GM19463 (cell line): ENCODE results near the gene HINFP.
A peak's percentile ranks its signal among the peaks of the same experiment; 100 is the strongest.
"Not testable (repeated sequence)": the region's sequence is repeated elsewhere in the genome, so short reads cannot be mapped to it uniquely, and the experiment has no call there.

Experiments used
- ATAC-seq: cut with Tn5 transposase; IDR thresholded peaks from one replicate; pipeline ENCODE4 v1.9.1; 2021; ENCODE audit warnings: mild to moderate bottlenecking, moderate library complexity; ENCODE audit not compliant: unreplicated experiment

Gene HINFP

DNA sequence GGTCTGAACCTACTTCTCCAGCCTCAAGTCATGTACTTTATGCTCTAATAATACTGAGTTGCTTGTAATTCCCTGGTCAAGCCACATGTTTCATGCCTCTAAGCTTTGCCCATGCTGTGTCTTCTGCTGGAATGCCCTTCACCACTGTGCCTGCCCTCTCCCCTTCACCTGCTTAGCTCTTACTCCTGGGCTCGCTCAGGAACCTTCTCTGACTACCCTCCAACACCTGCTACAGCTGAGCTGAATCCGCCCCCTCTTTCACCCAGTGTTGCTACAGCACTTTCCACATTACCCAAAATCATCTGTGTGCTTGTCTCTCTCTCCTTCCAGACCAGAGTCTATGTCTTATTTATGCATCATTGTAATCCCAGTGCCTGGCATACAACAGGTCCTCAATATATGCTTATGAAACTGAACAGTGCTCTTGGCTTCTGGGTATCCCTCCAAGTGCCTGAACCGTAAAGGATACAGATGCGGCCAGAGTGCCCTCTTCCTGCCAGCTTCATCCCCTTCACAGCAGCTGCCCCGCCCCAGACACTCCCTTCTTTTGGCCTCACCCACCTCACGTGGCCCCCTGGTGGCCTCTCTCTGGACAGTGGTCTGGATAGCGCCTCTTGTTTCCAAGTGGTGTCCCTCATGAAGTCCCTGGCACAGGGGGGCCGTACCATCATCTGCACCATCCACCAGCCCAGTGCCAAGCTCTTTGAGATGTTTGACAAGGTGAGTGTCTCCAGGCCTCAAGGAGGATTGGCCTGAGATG, 34.5 kb downstream of the HINFP start:
- no peak for ATAC-seq

DNA sequence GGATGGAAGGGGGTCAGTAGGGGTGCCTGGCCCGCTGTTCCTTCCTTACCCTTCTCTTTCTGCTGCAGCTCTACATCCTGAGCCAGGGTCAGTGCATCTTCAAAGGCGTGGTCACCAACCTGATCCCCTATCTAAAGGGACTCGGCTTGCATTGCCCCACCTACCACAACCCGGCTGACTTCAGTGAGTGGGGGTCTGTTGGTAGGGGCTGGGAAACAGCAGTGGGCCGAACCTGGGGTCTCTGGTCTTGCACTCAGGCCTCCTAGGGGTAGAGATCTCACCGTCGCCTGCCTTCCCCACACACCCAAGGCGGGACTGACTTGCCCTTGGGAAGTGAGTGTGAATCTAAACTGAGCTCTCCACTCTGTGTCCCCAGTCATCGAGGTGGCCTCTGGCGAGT, 35.1 kb downstream of the HINFP start:
- ATAC-seq = no peak

DNA sequence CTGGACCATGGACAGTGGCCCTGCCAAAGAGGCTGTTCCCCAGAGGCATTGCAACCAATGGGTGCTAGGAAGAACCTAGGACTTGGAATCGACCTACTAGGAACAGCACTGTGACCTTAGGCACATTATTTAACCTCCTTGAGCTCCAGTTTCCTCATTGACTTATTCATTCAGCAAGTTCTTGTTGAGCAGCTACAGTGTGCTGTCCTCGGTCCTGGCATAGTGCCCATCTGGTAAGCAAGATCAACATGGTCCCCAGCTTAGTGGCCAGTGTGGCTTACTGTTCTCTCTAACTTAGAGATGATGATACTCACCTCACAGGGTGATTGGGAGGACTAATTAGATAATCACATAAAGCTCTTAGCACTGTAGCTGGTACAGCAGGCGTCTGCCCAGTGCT, 35.7 kb downstream of the HINFP start:
- no peak for ATAC-seq

DNA sequence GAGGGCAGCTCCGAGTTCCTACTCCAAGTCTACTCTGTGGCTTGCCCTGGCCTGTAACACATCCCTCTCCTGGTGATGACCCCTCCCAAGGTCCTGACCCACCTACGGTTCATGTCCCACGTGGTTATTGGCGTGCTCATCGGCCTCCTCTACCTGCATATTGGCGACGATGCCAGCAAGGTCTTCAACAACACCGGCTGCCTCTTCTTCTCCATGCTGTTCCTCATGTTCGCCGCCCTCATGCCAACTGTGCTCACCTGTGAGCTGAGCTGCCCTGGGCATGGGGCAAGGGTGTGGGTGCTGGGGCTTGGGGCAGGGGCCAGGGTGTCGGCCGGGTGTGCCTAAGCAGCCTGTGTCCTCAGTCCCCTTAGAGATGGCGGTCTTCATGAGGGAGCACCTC, 37.1 kb downstream of the HINFP start:
- no peak for ATAC-seq

DNA sequence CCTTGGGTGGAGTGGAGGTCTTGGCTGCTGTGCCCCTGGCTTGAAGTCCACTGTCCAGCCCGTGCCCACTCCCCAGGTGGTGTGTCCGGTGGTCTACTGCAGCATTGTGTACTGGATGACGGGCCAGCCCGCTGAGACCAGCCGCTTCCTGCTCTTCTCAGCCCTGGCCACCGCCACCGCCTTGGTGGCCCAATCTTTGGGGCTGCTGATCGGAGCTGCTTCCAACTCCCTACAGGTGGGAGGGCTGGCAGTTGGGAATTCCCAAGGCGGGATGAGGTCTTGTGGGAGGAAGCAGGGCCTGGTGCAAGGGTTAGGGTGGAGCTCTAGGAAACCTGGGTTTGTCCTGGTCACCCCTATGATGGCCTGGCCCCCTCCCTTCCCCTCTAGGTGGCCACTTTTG, 38.8 kb downstream of the HINFP start:
- ATAC-seq = no peak

DNA sequence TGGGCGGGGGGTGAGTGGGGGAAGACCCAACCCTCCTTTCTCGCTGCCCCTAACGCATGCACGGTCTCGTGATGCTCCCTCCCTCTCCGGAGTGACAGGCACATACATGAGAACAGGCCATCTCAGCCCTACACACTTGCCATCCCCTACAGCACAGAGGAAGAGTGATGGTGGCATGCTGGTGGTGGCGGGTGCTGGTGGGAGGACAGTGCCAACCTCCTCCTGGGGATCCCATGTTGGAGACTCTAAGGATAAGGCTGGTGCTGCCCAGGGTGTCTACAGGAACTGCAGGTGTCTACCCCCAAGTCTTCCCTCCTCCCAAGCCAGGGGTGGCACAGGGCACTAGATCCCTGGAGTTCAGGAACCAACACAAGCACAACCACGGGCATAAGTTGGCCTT, 40.5 kb downstream of the HINFP start:
- ATAC-seq = no peak

DNA sequence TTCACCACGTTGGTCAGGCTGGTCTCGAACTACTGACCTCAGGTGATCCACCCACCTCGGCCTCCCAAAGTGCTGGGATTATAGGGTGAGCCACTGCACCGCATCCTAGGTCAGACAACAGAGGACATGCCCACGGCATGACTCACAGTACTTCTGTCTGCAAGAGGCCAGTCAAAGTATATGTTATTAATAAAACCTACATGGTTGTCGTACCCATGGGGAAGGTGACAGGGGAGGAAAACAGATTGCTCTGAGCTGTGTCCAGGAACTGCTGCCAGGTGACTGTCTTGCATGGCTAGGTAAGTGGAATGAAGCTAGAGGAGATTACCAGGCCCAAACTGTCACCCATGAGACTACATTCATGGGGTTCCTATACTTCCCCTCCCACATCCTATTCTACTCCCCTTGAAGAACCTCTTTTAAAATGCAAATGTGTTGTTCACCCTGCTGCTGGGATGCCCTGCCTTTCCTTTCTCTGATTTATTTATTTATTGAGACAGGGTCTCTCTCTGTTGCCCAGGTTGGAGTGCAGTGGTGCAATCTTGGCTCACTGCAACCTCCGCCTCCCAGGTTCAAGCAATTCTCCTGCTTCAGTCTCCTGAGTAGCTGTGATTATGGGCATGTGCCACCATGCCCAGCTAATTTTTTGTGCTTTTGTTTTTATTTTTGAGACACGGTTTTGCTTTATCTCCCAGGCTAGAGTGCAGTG, 45.1 kb downstream of the HINFP start:
- ATAC-seq = no peak

DNA sequence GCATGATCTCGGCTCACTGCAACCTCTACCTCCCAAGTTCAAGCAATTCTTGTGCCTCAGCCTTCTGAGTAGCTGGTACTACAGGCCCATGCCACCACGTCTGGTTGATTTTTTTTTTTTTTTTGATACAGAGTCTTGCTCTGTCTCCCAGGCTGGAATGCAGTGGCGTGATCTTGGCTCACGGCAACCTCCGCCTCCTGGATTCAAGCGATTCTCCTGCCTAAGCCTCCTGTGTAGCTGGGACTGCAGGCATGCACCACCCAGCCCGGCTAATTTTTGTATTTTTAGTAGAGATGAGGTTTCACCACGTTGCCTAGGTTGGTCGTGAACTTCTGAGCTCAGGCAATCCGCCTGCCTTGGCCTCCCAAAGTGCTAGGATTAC, 45.7 kb downstream of the HINFP start:
- not testable (repeated sequence) for ATAC-seq

DNA sequence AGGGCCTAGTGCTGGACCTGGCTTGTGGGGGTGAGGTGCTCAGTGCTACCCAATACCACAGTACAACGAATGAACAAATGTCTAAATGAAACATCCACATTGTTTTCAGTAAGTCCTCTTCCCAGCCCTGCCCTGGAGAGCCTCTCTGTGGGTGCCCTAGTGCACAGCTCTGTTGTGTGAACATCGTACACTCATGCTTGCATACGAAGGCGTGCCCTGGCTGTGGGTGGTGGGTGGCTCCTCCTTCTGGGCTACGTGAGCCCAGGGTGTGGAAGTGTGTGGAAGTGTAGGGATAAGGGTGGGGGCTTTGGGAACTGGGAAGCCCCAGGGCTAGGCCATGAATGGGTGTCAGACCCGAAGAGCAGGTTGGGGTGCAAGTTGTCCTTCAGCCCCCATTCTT, 46.6 kb downstream of the HINFP start:
- ATAC-seq = no peak

DNA sequence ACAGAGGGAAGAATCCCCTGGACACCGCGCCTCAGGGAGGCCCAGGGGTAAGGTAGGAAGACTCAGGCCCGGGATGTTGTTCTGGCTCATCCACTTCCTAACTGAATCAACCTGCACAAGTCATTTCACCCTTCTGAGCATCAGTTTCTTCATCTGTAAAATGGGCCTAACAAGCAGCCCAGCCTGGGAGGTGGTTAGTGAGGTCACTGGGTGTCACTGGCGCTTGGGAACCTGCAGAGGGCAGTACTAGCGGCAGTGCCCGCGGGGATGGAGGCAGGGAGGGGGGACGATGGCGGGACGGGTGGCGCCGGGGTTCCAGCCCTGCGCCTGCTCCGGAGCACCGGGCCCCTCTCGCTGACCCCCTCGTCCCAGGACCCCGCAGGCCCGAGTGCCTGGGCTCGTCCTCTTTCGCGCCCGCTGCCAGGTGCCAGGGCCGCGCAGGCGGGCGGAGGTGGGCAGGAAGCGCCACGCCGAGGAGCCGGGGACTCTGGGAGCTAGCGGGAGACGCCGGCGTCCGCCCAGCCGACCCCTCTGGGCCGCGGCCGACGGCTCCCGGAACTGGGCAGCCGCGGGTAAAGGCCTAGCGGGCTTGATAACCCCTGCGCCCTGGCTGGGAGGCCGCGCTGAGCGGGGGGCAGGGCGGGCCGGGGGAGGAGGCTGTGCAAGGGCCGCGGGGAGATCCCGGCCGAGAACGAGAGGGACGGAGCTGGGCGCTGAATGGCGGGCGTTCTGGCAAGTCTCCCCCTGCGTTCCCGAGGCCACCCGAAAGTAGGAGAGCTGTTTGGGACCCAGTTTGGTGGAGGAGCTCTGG, 47.3 kb downstream of the HINFP start, which contains the start of gene NLRX1:
Gene NLRX1, plus strand, starts transcription at position 255 of the 811 bp plus-strand sequence. CDS start 2,679 bp downstream, outside the sequence.
- peak; percentile 90 for ATAC-seq

DNA sequence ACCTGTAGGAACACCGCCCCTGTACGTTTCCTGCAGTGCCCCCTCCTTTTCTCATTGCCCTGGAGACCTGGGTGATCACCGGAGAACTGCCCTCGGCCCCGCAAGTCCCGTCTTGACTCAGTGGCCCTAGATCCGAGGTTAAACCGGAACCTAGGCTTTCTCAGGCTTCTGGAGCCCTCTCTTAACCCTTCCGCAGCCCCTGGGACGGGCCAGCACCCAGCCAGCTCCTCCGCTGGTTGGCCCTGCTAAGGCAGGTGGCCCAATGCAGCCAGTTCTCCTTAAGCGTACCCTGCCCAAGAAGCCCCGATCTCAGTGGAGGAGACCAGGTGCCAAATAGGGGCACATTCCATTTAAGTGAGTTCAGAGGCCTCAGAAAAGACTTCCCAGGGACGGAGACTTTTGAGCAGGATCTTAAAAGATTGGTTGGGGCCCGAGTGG, 47.9 kb downstream of the HINFP start:
- peak; percentile 21 for ATAC-seq

DNA sequence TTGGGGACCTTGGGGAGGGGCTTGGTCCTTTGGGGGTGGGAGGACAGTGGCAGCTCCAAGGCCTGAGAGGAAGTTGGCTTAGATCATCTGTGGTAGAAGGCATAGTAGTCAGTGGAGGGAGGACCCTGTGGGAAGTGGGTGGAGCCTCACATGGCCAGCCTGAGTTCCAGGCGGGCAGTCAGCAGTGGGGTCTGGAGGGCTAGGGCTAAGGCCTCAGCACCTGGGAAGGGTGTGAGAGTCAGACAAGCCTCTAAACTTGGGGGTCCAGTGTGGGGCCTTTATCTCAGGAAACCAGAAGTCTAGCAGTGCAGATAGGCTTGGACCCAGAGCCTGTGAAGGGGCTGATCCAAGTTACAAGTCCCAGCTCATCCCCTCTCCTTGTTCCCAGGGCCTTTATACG, 51.1 kb downstream of the HINFP start:
- no peak for ATAC-seq

DNA sequence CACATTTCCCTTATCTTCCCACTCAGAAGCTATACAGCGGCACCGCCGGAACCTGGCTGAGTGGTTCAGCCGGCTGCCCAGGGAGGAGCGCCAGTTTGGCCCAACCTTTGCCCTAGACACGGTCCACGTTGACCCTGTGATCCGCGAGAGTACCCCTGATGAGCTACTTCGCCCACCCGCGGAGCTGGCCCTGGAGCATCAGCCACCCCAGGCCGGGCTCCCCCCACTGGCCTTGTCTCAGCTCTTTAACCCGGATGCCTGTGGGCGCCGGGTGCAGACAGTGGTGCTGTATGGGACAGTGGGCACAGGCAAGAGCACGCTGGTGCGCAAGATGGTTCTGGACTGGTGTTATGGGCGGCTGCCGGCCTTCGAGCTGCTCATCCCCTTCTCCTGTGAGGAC, 52.1 kb downstream of the HINFP start:
- ATAC-seq = no peak

DNA sequence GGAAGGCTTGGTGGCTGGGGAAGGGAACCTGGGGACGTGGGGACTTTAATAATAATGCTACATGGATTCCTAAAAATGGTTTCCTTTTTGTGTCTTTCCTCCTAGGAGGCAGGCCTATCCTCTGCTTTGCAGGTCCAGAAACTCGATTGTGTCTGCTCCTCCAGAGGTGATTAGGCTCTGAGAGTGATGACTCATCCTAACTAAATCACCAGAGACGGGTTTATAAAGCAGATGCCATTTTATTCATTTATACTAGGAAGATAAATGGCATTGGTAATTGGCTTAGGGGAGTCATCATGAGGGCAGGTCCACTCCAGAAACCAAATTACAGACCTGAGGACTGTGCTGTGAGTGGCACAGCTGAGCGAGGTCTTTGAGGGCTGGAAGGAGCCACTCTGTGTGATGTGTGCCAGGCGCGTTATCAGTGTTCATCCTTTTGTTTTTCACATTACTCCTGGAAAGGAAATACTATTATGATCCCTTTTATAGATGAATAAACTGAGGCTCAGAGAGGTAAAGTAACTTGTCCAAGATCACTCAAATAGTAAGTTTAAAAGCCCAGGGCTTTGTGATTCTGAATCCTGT, 54.2 kb downstream of the HINFP start:
- ATAC-seq = no peak

DNA sequence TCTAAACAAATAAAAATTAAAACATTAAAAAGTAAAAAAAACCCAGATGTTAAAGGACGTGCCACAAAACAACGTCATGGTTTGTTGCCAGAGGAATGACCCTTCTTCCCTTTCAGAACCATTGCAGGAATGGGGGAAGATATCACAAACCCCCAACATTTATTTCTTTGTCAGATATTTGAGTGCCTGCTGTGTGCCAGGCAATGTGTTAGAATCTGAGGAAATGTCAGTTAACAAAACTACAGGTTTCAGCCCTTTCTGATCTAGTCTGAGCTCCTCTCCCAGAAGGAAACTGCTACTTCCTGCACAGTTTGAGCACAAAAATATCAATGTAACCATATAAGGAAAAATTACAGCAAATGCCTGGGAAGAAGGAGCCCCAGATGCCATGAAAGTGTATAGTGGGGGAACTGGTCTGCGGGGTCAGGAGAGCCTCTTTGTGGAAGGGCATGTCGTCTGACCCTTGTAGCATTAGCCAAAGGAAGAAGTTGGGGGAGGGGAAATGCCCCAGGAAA, 56.8 kb downstream of the HINFP start:
- ATAC-seq = no peak

DNA sequence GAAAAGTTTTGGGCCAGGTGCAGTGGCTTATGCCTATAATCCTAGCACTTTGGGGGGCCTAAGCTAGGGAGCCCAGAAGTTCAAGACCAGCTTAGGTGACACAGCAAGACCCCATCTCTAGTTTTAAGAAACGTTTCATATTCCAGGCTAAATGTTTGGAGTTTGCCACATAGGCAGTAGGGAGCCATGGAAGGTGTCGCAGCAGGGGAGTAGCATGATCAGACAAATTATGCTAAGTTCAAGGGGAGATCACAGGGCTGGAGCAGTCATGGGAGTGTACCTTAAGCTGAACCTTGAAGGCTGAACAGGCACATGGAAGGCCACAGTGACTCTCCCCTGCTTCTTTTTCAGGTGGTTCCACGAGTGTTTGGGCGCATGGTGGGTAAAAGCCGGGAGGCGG, 58.0 kb downstream of the HINFP start:
- ATAC-seq = no peak

DNA sequence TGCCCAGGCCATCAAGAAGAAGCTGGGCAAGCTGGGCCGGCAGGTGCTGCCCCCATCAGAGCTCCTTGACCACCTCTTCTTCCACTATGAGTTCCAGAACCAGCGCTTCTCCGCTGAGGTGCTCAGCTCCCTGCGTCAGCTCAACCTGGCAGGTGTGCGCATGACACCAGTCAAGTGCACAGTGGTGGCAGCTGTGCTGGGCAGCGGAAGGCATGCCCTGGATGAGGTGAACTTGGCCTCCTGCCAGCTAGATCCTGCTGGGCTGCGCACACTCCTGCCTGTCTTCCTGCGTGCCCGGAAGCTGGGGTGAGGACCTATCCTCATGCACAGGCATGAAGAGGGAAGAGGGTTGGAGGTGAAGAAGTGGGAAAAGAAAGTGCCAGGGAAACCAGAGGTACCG, 58.6 kb downstream of the HINFP start:
- ATAC-seq = no peak

DNA sequence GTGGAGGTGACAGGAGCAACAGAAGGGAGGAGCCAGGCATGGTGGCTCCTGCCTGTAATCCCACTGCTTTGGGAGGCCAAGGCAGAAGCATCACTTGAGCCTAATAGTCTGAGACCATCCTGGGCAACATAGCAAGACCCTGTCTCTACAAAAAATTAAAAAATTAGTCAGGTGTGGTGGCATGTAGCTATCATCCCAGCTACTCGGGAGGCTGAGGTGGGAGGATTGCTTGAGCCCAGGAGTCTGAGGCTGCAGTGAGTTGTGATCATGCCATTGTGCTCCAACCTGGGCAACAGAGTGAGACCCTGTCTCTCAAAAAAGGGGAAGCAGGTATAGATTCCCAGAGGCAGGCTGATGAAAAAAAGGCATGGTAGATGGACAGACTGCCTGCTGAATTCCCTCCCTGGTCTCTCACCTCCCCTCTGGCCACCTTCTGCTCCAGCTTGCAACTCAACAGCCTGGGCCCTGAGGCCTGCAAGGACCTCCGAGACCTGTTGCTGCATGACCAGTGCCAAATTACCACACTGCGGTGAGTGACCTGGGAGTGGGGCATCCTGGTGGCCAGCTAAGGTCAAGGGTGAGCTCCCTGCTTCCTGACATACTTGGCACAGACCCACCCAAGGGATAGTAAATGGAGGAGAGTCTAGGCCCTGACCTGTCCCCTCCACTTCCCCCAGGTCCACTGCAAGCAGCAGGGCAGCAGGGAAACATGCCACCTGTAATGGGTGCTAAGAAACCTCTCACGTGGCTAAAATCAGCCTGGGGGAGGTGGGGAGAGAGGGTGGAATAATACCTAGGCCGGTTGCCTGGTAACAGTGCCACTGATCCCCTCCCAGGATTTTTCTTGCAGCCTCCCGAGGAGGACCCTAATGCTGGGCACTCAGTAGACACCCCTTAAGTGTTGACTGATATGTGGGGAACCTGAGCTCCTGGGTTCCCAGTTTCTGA, 59.6 kb downstream of the HINFP start:
- ATAC-seq = no peak

DNA sequence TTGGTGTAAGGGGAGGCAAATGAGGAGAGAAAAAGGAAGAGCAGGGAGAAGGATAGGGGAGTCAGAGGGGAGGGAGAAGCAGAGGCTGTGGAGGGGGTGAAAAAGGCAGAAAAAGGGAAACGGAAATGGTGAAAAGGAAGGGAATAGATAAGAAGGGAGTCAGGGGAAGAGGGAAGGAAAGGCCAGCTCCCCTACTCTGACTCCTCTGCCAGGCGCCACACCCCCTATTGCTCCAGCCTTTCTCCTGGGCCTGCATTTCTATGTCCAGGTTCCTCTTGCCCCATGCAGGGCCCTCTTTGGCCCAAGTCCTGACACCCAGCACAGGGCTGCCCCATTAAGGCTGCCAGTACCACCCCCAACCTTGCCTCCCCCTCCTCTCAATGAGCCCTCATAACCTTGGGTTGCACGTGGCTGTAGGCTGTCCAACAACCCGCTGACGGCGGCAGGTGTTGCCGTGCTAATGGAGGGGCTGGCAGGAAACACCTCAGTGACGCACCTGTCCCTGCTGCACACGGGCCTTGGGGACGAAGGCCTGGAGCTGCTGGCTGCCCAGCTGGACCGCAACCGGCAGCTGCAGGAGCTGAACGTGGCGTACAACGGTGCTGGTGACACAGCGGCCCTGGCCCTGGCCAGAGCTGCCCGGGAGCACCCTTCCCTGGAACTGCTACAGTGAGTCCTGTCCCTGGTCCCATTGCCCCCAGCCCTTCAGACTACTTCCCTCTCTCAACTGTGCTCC, 60.5 kb downstream of the HINFP start:
- ATAC-seq = no peak
